ENCODE results near the gene MAPRE3. TPM values are rescaled to one million over a fixed set of nuclear protein-coding genes. Genes with fewer than 3 reads are reported as not detected.

MAPRE3 gene
- total RNA-seq, 1 donor from 2014 or later, result 27.1 TPM

DNA sequence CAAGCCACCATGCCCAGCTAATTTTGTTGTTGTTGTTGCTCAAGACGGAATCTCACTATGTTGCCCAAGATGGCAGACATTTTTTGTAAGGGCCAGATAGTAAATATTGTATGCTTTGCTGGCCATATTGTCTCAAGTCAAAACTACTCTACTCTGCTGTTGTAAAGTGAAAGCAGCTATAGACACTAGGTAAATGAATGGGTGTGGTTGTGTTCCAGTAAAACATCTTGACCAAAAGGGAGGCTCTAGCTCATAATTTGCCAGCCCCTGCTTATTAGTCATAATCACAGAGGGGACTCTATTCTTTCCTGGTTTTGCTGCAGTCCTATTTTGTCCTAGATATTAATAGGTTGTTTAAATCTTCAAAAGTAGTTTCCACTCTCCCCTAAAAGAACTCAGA lies 24.5 kb downstream of the MAPRE3 start:
- Histone ChIP-seq H3K27me3 (ENCODE audit: low read depth) (no peaks in the 10 kb centered on the region), H3K4me1 (no peaks in the 10 kb centered on the region), H3K4me3 (no peak overlapping the region), H3K36me3 (no peaks in the 10 kb centered on the region), H3K27ac (no peak overlapping the region), H3K9me3 (no peaks in the 10 kb centered on the region)
- no peak for ATAC-seq
- intact Hi-C loops (cut with DNase I), result no loop called here
- TF ChIP-seq, protein P1, sequence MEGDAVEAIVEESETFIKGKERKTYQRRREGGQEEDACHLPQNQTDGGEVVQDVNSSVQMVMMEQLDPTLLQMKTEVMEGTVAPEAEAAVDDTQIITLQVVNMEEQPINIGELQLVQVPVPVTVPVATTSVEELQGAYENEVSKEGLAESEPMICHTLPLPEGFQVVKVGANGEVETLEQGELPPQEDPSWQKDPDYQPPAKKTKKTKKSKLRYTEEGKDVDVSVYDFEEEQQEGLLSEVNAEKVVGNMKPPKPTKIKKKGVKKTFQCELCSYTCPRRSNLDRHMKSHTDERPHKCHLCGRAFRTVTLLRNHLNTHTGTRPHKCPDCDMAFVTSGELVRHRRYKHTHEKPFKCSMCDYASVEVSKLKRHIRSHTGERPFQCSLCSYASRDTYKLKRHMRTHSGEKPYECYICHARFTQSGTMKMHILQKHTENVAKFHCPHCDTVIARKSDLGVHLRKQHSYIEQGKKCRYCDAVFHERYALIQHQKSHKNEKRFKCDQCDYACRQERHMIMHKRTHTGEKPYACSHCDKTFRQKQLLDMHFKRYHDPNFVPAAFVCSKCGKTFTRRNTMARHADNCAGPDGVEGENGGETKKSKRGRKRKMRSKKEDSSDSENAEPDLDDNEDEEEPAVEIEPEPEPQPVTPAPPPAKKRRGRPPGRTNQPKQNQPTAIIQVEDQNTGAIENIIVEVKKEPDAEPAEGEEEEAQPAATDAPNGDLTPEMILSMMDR (IDR thresholded peaks at IDR 0.05), result no peak
- no peak for DNase-seq

DNA sequence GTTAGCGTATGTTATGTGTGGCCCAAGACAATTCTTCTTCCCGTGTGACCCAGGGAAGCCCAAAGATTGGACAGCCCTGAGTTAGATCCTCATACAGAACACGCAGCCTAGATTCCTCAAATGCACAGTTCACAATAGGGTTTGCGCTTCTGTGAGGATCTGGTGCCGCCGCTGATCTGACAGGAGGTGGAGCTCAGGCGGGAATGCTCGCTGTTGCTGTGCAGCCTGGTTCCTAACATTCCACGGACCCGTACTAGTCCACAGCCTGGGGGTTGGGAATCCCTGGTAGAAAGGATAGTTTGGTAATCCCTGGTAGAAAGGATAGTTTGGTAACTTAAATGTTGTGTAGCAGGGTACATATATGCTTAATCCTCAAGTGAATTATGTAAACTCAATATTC lies 27.0 kb downstream of the MAPRE3 start:
- TF ChIP-seq, protein P1 (IDR thresholded peaks at IDR 0.05), result no peak
- no peak for ATAC-seq
- H3K36me3 ChIP-seq, result no peaks in the 10 kb centered on the region

DNA sequence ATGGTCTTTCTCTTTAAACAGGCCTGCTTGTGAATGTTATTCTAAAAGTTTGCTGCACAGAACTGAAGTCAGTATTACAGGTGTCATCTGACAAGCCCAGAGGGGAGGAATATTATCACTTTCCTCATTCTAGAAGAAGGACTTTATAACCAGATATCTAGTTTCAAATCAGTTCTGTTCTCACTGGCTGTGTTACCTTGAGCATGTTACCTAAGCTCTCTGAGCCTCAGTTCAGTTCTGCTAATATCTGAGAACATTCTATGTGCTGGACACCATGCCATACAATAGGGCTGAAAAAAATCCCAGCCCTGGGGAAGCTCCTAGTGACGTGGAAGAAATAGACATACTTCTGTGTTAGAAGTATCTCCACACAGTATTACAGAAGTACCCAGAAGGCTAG lies 27.9 kb downstream of the MAPRE3 start:
- TF ChIP-seq, protein P1 (IDR thresholded peaks at IDR 0.05), result no peak
- DNase-seq (no peak), ATAC-seq (no peak)
- Histone ChIP-seq H3K4me3 (no peak overlapping the region), H3K4me1 (no peaks in the 10 kb centered on the region), H3K9me3 (no peaks in the 10 kb centered on the region), H3K27ac (no peak overlapping the region), H3K27me3 (ENCODE audit: low read depth) (no peaks in the 10 kb centered on the region), H3K36me3 (no peaks in the 10 kb centered on the region)
- intact Hi-C loops (cut with DNase I), result no loop called here

More for the DNA sequence above, 27.0 kb downstream of the MAPRE3 start:
- Histone ChIP-seq H3K4me1 (no peaks in the 10 kb centered on the region), H3K27me3 (ENCODE audit: low read depth) (no peaks in the 10 kb centered on the region), H3K9me3 (no peaks in the 10 kb centered on the region), H3K4me3 (no peak overlapping the region), H3K27ac (no peak overlapping the region)
- intact Hi-C loops (cut with DNase I), result no loop called here
- no peak for DNase-seq

DNA sequence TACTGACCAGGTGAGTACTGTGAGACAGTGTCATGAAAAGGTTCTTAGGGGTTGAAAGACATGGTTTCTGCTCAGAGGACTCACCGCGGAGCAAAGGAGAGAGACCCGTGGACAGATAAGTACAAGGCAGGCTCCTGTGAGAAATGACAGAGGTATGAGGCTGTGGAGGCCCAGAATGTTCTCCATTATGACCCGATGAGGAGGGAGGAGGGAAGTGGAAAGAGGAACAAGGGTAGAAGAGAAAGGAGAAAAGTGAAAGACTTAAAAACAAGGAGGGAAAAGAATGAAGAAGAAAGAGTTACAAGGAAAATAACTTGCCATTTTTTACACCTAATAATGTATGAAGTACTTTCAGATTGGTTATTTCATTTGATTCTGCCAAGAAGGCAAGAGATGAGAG lies 29.8 kb downstream of the MAPRE3 start:
- no peaks in the 10 kb centered on the region for H3K27me3 ChIP-seq (ENCODE audit: low read depth)
- intact Hi-C loops (cut with DNase I), result no loop called here
- H3K4me3 ChIP-seq, result no peak overlapping the region
- no peak for DNase-seq
- H3K9me3 ChIP-seq, result no peaks in the 10 kb centered on the region
- H3K36me3 ChIP-seq, result no peaks in the 10 kb centered on the region
- H3K27ac ChIP-seq, result no peak overlapping the region
- no peak for ATAC-seq
- TF ChIP-seq, protein P1 (IDR thresholded peaks at IDR 0.05), result no peak
- no peaks in the 10 kb centered on the region for H3K4me1 ChIP-seq

DNA sequence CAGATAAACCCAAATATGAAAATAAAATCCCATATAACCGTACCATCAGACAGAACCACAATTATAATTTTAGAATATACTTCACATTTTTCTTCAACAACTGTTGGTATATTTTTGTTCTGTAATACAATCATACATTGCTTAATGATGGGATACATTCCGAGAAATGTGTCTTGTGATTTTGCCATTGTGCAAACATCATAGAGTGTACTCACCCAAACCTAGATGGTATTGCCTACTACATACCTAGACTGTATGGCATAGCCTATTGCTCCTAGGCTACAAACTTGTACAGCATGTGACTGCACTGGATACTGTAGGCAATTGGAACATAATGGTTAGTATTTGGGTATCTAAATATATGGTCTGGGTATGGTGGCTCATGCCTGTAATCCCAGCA lies 30.6 kb downstream of the MAPRE3 start:
- DNase-seq (no peak), ATAC-seq (no peak)
- Histone ChIP-seq H3K36me3 (no peaks in the 10 kb centered on the region), H3K27me3 (ENCODE audit: low read depth) (no peaks in the 10 kb centered on the region), H3K4me1 (no peaks in the 10 kb centered on the region), H3K27ac (no peak overlapping the region), H3K9me3 (no peaks in the 10 kb centered on the region), H3K4me3 (no peak overlapping the region)
- TF ChIP-seq, protein P1 (IDR thresholded peaks at IDR 0.05), result no peak
- intact Hi-C loops (cut with DNase I), result no loop called here

DNA sequence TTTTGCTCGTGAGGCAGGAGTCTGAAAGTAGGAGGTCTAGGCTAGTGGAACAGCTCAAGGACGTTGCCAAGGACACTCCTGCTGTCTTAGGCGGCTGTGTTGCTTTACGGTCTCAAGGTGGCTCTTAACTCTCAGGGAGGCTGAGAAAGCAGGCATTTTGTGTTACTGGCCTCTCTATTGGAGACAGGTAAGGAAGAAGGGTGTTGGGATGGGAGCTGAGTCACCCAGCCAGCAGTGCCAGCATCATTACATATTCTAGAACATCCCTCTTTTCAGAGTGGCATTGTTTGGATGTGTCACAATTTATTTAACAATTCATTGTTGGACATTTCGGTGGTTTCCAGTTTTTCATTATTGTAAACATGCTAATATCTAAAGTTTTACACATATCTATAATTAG lies 31.5 kb downstream of the MAPRE3 start:
- Histone ChIP-seq H3K4me1 (no peaks in the 10 kb centered on the region), H3K9me3 (no peaks in the 10 kb centered on the region), H3K36me3 (no peaks in the 10 kb centered on the region), H3K4me3 (no peak overlapping the region), H3K27me3 (ENCODE audit: low read depth) (no peaks in the 10 kb centered on the region), H3K27ac (no peak overlapping the region)
- ATAC-seq (no peak), DNase-seq (no peak)
- intact Hi-C loops (cut with DNase I), result no loop called here
- TF ChIP-seq, protein P1 (IDR thresholded peaks at IDR 0.05), result no peak

Data from lower lobe of right lung (tissue), 2 donors.